SU-DHL-6 (cell line): ENCODE measurements around the gene FBXL20.

ENCODE experiments used
- H2AFZ ChIP-seq: fragments of 200-600 bp; sonication (generic); 2 replicates; pipeline ENCODE4 v1.6.1; 2014; ENCODE audit warnings: low read depth, mild to moderate bottlenecking, moderate library complexity, mixed read lengths, antibody characterized with exemption, low read length; ENCODE audit not compliant: severe bottlenecking
- H3F3A ChIP-seq: fragments of 200-600 bp; shearing (Covaris generic); 2 replicates; pipeline ENCODE4 v1.6.0; 2016; ENCODE audit warnings: antibody characterized with exemption, mild to moderate bottlenecking; ENCODE audit not compliant: insufficient read depth
- H3K27ac ChIP-seq: fragments of 200-600 bp; sonication (generic); 2 replicates; pipeline ENCODE4 v1.5.1; 2016; ENCODE audit warnings: low read depth, mild to moderate bottlenecking, low read length, moderate library complexity, mixed read lengths
- H3K27me3 ChIP-seq: fragments of 200-600 bp; sonication (generic), shearing (Covaris generic); 2 replicates; pipeline ENCODE4 v1.6.0; 2014; ENCODE audit warnings: mild to moderate bottlenecking, low read length
- H3K36me3 ChIP-seq: fragments of 200-600 bp; sonication (generic); 2 replicates; pipeline ENCODE4 v1.6.1; 2014; ENCODE audit warnings: mild to moderate bottlenecking, low read length, mixed read lengths
- H3K4me2 ChIP-seq: fragments of 300-600, 200-600 bp; shearing (Covaris generic), sonication (generic); 2 replicates; pipeline ENCODE4 v1.6.0; 2014; ENCODE audit warnings: low read length, low read depth, mild to moderate bottlenecking; ENCODE audit not compliant: poor library complexity, severe bottlenecking
- H3K4me3 ChIP-seq: fragments of 200-600 bp; sonication (generic); 2 replicates; pipeline ENCODE4 v1.5.1; 2014; ENCODE audit warnings: antibody characterized with exemption, low read length, mild to moderate bottlenecking, mixed read lengths; ENCODE audit not compliant: insufficient read depth, poor library complexity, severe bottlenecking
- H3K79me2 ChIP-seq: fragments of 200-600 bp; sonication (generic); 2 replicates; pipeline ENCODE4 v1.6.1; 2014; ENCODE audit warnings: mild to moderate bottlenecking, low read length, moderate library complexity; ENCODE audit not compliant: insufficient read depth
- H3K9ac ChIP-seq: fragments of 200-600 bp; sonication (generic); 2 replicates; pipeline ENCODE4 v1.7.0; 2014; ENCODE audit warnings: mild to moderate bottlenecking, low read length
- H3K9me2 ChIP-seq: fragments of 200-600 bp; sonication (generic); replicated peaks from 2 replicates; pipeline ENCODE4 v1.6.1; 2014; ENCODE audit warnings: low read length; ENCODE audit not compliant: insufficient read depth
- H3K9me3 ChIP-seq: fragments of 200-600 bp; sonication (generic); 2 replicates; pipeline ENCODE4 v1.6.1; 2014; ENCODE audit warnings: low read length, mixed read lengths; ENCODE audit not compliant: insufficient read depth
- H4K20me1 ChIP-seq: fragments of 200-600 bp; sonication (generic); 2 replicates; pipeline ENCODE4 v1.6.1; 2014; ENCODE audit warnings: low read depth, mild to moderate bottlenecking, antibody characterized with exemption, low read length, moderate library complexity, mixed read lengths
- CTCF ChIP-seq: fragments of 200-600 bp; sonication (generic); IDR thresholded peaks from one replicate; pipeline ENCODE4 v1.5.1; 2017; ENCODE audit warnings: antibody characterized with exemption, mild to moderate bottlenecking, low read length, moderate library complexity; ENCODE audit not compliant: insufficient read depth, poor library complexity, severe bottlenecking
- EZH2phosphoT487 ChIP-seq: fragments of 200-600 bp; sonication (generic), shearing (Covaris generic); conservative IDR thresholded peaks from 2 replicates; pipeline ENCODE4 v1.6.1; 2018; ENCODE audit warnings: mild to moderate bottlenecking, antibody characterized with exemption, low read length, moderate library complexity, mixed read lengths

Gene FBXL20

GRCh38 chr17:39402890-39403605 is 1.6 kb upstream of the FBXL20 start:
- no peak overlapping the region for H2AFZ ChIP-seq
- H3K9me3 ChIP-seq: no peaks in the 10 kb centered on the region
- TF ChIP-seq EZH2phosphoT487 (no peak), CTCF (no peak)
- no peak overlapping the region for H3K9ac ChIP-seq
- H3K9me2 ChIP-seq: no peaks in the 10 kb centered on the region
- peak overlapping the region; percentile 91 for H3K4me3 ChIP-seq
- H3K4me2 ChIP-seq: peak overlapping the region; percentile 64
- H3K79me2 ChIP-seq: no peaks in the 10 kb centered on the region
- H4K20me1 ChIP-seq: 0 out of 2 replicates have a peak, but pooled peaks cover 4% of the 10 kb centered on the region
- peaks cover 5% of the 10 kb centered on the region; the same call in 1 of the 2 replicates for H3K36me3 ChIP-seq
- H3F3A ChIP-seq: peaks cover 34% of the 10 kb centered on the region
- H3K27ac ChIP-seq: no peak overlapping the region
- no peaks in the 10 kb centered on the region for H3K27me3 ChIP-seq

GRCh38 chr17:39402244-39402889 is 941 bp upstream of the FBXL20 start:
- peak overlapping the region; percentile 91 for H3K4me3 ChIP-seq
- no peaks in the 10 kb centered on the region for H3K9me2 ChIP-seq
- H3K36me3 ChIP-seq: peaks cover 5% of the 10 kb centered on the region; the same call in 1 of the 2 replicates
- 0 out of 2 replicates have a peak, but pooled peaks cover 4% of the 10 kb centered on the region for H4K20me1 ChIP-seq
- peak overlapping the region; percentile 21 for H3K27ac ChIP-seq
- peaks cover 34% of the 10 kb centered on the region for H3F3A ChIP-seq
- TF ChIP-seq EZH2phosphoT487 (no peak), CTCF (no peak)
- no peaks in the 10 kb centered on the region for H3K9me3 ChIP-seq
- no peaks in the 10 kb centered on the region for H3K27me3 ChIP-seq
- peak overlapping the region; percentile 98 for H2AFZ ChIP-seq
- H3K79me2 ChIP-seq: no peaks in the 10 kb centered on the region
- H3K9ac ChIP-seq: peak overlapping the region; percentile 68
- peak overlapping the region; percentile 64 for H3K4me2 ChIP-seq

- no peak for TF ChIP-seq EZH2phosphoT487
- TF ChIP-seq CTCF: no peak
- H3K27me3 ChIP-seq: no peaks in the 10 kb centered on the region
- H3K9me3 ChIP-seq: no peaks in the 10 kb centered on the region
- peak overlapping the region; percentile 68 for H3K9ac ChIP-seq
- H3K9me2 ChIP-seq: no peaks in the 10 kb centered on the region
- H3K4me2 ChIP-seq: peak overlapping the region; percentile 64
- H3K4me3 ChIP-seq: peak overlapping the region; percentile 91
- peaks cover 30% of the 10 kb centered on the region for H3F3A ChIP-seq
- H3K36me3 ChIP-seq: no peaks in the 10 kb centered on the region
- 0 out of 2 replicates have a peak, but pooled peaks cover 4% of the 10 kb centered on the region for H4K20me1 ChIP-seq
- no peaks in the 10 kb centered on the region for H3K79me2 ChIP-seq
- peak overlapping the region; percentile 91 for H2AFZ ChIP-seq
- no peak overlapping the region for H3K27ac ChIP-seq
Observed at GRCh38 chr17:39400547-39401411, 647 bp downstream of the FBXL20 start.
